Stimulated activated CD4-positive, alpha-beta T cell treated with anti-CD3 and anti-CD28 coated beads, Interleukin-2, amount 100 ng/mL, for 24 hours (primary cell): Measurements from ENCODE around the gene PIK3AP1.
A peak's percentile ranks its signal among the peaks of the same experiment; 100 is the strongest.
"Not testable (repeated sequence)": the region's sequence is repeated elsewhere in the genome, so short reads cannot be mapped to it uniquely, and the experiment has no call there.

Experiments used
- DNase-seq, 2 donors: peaks; one replicate each; pipeline ENCODE4 v3.0.0-alpha.2; 2020

PIK3AP1 gene

DNA sequence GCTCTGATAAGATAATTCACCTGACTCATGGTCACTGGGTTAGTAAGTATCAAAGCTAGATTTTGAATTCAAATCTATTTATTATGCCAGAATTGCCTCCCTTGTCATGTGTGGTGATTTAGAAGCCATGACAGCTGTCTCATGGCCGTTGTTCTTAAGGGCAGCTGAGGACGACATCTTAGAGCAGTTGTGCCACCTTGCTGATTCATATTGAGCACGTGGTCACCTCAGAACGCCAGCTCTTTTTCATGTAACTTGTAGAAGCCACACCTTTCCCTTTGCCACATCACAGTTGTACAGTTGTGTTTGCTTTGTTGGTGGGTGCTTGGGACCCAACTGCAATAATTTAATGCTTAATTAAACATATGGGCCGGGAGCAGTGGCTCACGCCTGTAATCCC is 4.3 kb upstream of the PIK3AP1 start:
- no peak for DNase-seq

DNA sequence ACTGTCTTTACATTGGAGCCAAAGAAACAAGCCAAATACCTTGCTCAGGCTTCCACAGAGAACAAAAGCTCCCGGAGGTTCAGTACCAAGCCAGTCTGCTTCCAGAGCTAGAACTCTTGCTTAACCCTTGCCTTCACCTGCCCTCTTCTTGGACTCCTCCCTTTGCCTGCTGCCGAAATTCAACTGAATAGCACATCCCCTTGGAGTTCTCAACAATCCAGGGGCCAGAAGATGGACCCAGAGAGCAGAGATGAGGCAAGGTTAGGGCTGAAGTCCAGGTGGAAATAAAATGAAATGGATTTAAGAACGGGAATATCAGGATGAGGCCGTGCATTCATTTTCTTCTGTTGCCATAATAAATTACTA is 876 bp upstream of the PIK3AP1 start:
- DNase-seq, result no peak

DNA sequence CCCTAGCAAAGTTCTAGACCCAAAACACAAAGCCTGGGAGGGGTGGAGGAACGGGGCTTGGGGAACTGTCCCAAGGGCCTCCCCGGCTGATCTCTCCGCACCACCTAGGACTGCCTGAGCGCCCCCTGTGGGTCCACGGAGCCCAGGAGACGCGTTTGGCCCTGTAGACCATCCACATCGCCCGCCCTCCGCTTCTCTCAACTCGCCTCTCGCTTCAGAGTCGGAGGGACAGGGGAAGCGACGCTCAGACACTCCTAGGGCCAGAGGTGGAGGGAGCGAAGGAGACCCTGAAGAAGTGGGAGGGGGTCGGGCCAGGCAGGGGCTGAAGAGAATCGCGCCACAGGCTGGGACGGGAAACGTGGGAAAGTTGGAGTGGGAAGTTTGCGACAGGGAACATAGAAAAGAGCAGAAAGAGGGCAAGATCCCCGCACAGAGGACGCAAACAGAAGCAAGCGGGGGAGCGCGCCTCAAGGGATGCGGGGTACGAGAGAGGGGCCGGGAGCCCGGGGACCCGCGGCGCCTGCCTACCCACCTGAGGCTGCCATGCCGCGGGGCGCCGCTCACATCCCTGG is 378 bp downstream of the PIK3AP1 start:
- DNase-seq, result peak; percentile 59 to 68

DNA sequence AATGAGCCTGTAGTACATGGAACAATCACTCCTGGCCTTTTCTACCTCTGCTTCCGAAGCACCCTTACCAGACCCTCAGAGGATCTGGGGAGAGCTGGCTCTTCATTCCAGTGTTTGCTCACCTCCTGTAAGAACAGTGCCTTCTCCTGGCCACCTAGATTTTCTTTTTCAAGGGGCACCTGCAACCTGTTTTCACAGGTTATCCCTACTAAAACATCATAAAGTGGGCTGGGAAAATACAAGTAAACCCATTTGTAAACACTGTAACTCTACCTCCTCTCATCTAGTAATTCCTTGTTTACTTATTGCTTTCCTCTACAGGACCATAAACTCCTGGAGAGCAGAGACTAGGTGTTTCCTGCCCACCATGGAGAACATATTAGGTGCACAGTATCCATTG is 1.1 kb downstream of the PIK3AP1 start:
- DNase-seq, result no peak

DNA sequence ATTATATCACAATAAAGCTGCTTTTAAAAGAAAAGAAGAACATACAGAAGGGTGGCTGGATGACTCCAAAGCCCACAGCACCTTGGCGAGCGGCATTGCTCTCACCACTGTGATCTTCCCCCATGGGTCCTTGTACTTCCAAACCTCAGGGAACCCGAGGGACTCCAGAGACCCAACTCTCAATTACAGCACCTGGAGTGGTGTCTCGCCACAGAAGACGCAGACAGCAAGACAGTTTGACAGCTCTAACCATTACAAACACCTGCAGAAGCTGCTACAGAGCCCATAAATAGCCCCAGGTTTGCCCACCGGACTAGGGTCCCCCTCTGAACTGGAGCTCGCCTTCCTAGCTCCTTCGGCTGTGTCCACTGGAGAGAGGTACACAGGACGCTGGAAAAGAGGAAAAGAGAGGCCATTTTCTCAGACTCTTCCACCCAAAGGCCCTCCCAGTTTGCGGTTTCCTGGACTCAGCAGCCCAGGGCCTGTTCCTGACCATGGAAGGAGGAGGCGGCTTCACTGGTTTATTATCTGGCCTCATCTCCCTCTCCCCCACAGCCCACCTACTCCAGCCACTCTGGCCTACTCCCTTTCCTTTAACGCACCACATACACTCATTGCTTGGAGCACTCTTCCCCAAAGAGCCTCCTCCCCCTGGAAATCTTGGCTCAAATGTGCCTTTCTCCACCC is 1.9 kb downstream of the PIK3AP1 start:
- DNase-seq, result no peak

DNA sequence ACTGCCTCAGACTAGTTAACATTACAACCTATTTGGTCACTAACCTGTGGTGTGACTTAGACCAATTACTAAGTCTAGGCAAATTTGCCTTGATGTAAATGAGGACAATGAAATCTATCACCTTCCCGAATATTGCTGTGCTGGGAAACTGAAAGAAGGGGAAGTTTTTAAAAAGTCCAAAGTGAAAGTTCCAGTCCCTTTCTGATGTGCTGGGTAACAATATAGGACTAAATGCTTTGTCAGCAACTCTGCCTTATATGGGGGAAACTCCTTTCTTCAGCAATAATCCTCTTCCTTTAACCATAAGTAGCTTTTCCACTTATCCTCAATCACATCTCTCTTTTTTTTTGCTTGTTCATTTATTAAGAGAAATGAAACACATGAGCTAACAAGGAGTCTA is 3.9 kb downstream of the PIK3AP1 start:
- DNase-seq, result no peak

DNA sequence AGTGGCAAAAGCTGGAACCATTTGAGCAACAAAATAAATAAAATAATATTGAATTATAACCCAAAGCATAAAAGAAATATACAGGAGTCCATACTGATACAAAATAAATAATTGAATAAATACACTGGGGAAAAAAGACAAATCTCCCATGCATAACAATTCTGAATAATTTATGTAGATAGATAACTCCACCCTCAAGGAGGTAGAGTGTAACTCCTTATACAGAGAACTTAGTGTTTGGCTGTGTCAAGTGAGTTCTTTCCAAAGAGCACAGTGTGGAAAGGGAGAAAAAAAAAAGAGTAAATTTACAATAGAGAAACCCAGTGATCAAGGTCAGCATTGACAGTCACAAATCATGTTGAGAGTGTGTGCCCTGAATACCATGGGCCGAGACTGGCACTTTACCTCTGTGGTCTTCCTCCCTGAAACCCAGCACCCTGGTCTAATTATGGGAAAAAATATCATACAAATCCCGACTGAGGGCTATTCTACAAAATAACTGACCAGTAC is 5.5 kb downstream of the PIK3AP1 start:
- DNase-seq, result no peak

DNA sequence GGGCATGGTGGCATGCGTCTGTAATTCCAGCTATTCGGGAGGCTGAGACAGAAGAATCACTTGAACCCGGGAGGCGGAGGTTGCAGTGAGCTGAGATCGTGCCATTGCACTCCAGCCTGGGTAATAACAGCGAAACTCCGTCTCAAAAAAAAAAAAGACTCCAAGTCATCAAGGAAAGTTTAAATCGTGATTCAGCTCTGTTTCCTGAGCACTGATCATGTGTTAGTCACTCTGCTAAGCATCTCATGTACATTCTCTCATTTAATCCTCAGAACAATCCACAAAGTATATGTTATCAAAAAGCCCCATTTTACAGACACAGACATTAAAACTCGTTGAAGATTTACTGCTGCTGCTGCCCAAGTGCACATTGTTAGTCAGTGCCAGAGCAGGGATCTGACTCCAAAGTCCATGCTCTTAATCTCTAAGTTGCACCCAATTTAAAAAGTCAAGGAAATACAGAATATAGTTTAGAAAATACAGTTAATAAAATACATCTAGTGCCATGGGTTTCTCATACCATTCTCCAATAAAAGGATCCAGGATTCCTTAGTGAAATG is 6.2 kb downstream of the PIK3AP1 start:
- DNase-seq, result no peak

DNA sequence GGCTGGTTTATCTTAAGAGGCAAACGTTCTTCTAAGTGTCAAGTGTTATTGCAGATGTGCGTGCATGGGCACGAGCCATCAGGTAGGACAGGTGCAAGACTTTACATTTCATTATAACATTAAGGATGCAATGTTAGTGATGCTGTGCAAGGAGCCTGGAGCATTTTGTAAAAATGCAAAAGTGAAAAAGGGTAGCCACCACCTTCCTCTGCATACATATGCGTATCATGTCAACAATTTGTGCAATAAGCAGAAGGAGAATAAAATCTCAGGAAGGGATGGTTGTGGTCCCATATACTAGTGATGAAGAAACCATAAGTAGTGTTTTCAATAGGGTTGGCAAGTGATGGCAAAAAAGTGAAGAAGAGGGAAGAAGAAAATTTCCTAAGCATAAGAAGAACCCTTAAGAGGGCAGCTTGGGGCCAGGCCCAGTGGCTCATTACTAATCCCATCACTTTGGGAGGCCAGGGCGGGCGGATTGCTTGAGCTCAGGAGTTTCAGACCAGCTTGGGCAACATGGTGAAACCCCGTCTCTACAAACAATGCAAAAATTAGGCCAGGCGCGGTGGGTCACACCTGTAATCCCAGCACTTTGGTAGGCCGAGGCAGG is 7.5 kb downstream of the PIK3AP1 start:
- DNase-seq, result no peak

DNA sequence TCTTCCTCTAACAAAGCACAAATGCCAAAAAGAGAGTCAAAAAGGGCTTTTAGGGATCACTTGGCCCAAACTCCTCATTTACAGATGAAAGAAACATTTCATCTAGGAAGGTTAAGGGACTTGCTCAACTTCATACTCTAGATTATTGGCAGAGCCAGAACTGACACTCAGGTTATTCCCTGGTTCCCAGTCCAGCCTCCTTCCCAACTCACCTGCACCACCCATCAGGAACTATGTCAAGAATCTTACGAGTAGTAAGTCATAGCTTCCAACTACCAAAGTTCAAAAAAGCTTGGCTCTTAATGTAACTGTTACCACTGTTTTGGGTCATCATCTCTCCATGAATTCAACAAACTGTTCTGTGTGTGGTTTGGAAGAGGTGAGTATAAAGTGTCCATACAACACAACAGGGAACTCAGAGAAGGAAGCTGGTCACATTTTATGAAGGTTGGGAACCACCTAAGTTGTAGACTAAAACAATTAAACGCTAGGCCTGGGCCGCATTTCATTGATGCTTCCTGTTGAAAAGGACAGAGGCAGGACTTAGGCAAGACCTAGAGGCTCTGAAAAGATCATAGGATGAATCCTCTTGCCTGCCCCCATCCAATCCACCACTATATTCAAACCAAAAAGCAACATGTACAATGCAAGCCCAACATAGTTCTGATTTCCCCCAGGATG is 9.1 kb downstream of the PIK3AP1 start:
- DNase-seq, result no peak

DNA sequence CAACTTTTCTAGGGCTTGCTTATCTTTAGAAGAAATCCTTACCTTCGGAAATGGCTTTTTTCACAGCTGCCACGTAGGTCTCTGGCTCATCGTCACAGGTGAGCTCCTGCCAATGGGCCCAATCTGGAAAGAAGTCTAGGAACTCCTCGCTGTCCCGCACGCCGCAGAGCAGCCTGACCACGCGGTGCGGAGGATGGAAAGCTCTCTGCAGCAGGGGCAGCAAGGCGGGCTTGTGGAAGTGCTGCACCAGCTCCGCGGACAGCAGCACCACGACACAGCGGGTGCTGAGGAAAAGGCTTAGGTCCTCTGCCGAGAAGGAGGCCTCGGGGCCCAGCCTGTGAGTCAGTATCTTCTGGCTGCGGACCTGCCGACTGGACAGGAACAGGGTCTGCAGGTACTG is 10.8 kb downstream of the PIK3AP1 start:
- no peak for DNase-seq

DNA sequence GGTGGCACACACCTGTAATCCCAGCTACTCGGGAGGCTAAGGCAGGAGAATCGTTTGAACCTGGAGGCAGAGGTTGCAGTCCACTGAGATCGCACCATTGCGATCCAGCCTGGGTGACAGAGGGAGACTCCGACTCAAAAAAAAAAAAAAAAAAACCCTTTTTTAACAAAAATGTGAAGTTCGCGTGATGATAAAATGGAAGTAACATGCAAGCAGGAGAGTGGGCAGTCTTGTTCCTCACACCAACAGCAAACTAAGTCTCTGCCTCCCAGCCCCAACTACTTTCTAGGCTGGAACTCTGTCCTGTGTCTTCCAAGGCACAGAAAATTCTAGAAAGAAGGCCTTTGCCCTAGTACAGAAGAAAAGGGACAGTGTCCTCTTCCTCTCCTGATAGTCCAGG is 11.3 kb downstream of the PIK3AP1 start:
- no peak for DNase-seq

DNA sequence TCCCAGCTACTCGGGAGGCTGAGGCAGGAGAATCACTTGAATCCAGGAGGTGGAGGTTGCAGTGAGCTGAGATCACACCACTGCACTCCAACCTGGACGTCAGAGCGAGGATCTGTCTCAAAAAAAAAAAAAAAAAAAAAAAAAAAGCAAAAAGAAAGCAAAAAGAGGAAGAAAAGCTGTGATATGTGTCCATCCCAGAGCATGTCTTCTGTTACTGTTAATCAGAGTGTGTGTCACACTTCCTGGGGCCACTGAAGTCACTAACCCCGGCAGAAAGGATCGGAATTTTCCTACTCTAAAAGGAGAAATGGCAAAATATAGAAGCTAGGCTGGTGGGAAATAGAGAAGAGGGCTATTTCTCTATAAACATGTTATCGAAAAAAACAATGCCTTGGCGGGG is 11.9 kb downstream of the PIK3AP1 start:
- no peak for DNase-seq

DNA sequence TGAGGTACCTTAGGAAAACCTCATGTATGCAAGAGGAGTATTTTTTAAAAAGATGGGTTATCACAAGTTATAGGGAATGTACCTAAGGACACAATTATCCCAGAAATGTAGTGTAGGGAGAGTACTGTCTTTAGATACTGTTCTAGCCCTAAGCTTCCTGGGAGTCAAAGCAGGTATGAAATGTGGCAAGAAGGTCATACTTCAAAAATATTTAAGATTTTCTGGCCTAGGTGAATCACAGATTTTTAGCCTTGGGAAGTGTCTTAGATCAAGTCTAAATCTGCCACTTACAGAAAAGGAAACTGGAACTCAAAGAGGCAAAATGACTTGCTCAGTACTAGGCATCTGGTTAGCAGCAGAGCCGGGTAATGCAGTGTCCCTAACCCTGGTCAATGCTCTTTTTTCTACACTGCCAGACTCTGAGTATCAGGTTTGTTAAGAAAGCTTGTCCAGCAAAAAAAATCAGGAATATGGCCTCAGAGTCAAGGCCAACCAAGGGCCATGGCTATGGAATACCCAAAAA is 13.9 kb downstream of the PIK3AP1 start:
- no peak for DNase-seq

DNA sequence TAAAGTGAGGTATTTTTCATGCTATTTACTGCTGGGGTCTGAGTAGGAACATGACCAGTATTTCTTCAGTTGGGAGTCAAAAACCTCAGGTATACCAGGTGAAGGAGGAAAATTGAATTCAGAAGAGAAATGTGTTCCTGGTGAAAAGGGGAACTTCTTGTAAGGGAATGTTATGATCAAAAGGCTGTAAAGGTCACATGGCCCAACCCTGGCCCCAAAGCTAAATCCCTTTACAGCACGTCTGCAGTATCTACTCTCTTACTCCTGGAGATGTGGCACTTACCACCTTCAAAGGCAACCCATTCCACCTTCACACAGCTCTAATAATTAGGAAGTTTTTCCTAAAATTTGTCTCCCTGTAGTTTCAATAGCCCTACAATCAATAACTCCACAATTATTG is 15.2 kb downstream of the PIK3AP1 start:
- DNase-seq, result no peak

DNA sequence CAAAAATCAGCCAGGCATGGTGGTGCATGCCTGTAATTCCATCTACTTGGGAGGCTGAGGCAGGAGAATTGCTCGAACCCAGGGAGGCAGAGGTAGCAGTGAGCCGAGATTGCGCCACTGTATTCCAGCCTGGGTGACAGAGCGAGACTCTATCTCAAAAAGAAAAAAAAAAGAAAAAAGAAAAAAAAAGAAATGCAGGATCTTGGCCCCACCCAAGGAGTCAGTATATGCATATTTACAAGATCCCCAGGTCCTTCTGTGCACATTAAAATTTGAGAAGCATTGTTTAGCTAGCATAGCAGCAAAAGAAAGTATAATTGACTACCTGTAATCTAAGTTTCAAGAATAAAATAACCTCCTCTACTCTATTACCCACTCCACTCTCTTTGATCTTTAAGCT is 15.8 kb downstream of the PIK3AP1 start:
- no peak for DNase-seq

DNA sequence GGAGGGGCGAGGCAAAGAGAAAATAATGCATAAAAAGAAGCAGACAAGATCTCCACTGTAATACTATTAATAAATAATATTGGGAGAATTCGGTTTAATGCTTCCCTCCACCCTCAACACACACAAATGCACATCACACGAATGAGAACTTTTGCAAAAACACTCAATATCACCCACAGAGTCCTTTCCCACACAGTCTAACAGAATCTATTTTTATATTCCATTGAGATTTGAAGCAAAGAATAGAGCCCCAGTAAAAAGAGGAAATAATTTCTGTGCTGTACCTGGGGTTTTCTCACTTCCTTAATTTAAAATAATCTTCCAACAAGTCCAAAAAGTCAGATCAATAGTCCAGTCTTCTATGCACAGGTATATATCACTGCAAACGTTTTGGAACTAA is 17.0 kb downstream of the PIK3AP1 start:
- no peak for DNase-seq

DNA sequence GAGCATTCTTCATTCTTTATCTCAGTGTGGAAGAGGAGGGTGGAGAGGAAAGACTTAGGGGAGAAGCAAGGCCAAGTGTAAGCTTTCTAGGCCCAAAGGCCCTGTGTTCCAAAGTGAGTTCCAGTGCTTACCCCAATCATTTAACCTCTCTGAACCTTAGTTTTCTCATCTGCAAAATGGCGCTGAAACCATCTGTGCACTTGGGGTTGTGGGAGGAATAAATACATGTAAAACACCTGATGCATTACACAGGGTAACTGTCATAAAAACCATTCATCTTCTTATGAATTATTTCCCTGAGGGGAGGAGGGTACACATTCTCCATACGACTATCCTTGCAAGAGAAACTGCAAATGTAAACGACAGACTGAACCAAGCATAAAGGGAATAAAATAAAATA is 19.0 kb downstream of the PIK3AP1 start:
- DNase-seq, result no peak

DNA sequence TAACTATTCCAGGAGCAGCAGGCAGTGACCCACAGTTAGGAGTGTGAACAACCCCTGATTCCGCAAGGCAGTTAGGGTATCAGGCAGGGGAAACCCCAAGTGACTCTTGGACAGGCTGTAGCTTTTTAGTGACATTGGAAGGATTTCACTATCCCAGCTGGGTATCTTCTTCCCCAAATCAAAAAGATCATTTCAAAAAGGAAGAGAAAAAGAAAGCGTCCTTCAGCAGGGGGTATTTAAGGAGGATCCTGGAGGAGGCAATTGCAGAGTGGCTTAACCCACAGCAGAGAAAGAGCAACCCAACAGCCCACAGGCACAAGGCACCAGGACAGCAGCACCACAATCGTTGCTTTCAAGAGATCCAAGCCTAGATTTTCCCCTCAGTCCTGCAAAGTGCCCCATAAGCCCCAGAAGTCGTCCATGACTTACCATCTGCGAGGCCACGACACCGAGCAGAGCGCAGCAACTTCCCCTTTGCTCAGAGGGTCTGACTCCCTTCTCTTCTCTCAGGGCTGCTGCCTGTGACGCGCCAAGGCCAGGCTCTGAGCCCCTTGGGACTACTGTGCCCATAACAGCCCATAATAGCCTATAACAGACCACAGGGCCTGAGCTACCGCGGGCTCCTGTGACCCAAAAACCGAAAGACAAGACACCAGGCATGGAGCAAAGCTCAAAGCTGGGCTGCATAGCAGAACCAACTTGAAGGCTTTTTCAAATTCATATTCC is 19.8 kb downstream of the PIK3AP1 start:
- no peak for DNase-seq

DNA sequence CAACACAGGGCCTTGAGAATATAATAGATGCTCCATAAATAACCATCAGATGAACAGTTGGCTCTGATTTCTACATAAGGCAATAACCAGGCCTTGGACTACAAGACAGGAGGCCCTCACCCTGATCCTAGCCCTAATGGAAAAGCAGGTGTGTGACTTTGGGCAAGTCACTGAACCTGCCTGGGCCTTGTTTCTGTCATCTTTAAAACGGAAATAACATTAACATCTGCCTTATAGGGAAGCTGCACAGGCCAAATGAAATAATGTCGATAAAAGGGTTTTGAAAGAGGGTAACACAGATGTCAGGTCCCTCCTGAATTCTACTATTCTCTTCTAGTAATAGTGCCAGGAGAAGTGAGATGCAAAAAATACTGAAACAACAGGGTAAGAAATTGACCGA is 20.7 kb downstream of the PIK3AP1 start:
- no peak for DNase-seq

DNA sequence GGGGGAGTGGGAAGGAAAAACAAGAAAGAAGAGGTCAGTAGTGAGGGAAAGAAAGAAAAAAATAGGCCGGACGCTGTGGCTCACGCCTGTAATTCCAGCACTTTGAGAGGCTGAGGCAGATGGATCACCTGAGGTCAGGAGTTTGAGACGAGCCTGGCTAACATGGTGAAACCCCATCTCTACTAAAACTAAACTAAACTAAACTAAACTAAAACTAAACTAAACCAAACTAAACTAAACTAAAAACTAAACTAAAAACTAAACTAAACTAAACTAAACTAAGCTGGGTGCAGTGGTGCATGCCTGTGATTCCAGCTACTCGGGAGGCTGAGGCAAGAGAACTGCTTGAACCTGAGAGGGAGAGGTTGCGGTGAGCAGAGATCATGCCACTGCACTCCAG is 22.0 kb downstream of the PIK3AP1 start:
- DNase-seq, result not testable (repeated sequence)

DNA sequence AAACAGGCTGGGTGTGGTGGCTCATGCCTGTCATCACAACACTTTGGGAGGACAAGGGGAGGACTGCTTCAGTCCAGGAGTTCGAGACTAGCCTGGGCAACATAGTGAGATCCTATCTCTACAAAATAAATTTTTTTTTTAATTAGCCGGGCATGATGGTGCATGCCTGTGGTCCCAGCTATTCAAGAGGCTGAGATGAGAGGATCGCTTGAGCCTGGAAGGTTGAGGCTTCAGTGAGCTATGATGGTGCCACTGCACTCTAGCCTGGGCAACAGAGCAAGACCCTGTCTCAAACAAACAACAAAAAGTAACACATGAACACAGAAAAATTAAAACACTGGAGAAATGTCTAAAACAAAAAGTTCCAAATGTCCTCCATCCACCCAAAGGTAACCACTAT is 22.9 kb downstream of the PIK3AP1 start:
- DNase-seq, result no peak
